SK-N-SH treated with all-trans-retinoic acid at 6 μM for 48 hours (cell line): Measurements from ENCODE around the gene CADM2.

Experiments
- ATAC-seq: fragments of 200-7000 bp; cut with Tn5 transposase; 3 replicates; pipeline ENCODE4 v1.9.1; 2020; ENCODE audit warnings: mild to moderate bottlenecking, moderate library complexity
- ARNTL ChIP-seq: fragments of 450-650 bp; formaldehyde crosslinking; IDR thresholded peaks from 2 replicates; pipeline ENCODE4 v1.5.0; 2020; ENCODE audit warnings: low read depth, mild to moderate bottlenecking, moderate library complexity, borderline replicate concordance
- BACH2 ChIP-seq: fragments of 250-450 bp; sonication (Bioruptor Pico); IDR thresholded peaks from 2 replicates; pipeline ENCODE4 v1.9.0; 2021; ENCODE audit warnings: mild to moderate bottlenecking, borderline replicate concordance
- CSDC2 ChIP-seq: fragments of 250-450 bp; sonication (Bioruptor Pico); IDR thresholded peaks from 2 replicates; pipeline ENCODE4 v1.5.0; 2020; ENCODE audit warnings: mild to moderate bottlenecking, moderate library complexity
- ESRRG ChIP-seq: fragments of 250-450 bp; sonication (Bioruptor Pico); IDR thresholded peaks from 2 replicates; pipeline ENCODE4 v1.6.1; 2021; ENCODE audit warnings: mild to moderate bottlenecking
- GLIS3 ChIP-seq: fragments of 250-450 bp; sonication (Bioruptor Pico); IDR thresholded peaks from 2 replicates; pipeline ENCODE4 v1.5.0; 2020; ENCODE audit warnings: mild to moderate bottlenecking, moderate library complexity
- ISL1 ChIP-seq: fragments of 250-450 bp; sonication (Bioruptor Pico); IDR thresholded peaks from 2 replicates; pipeline ENCODE4 v2.1.2; 2022; ENCODE audit warnings: mild to moderate bottlenecking, moderate library complexity
- OSR1 ChIP-seq: fragments of 250-450 bp; sonication (Bioruptor Pico); IDR thresholded peaks from 2 replicates; pipeline ENCODE4 v1.8.0; 2022; ENCODE audit warnings: moderate library complexity, mild to moderate bottlenecking, inconsistent platforms
- PATZ1 ChIP-seq: fragments of 250-450 bp; sonication (Bioruptor Pico); IDR thresholded peaks from 2 replicates; pipeline ENCODE4 v1.8.0; 2020; ENCODE audit warnings: mild to moderate bottlenecking, moderate library complexity, borderline replicate concordance
- PPARA ChIP-seq: fragments of 250-450 bp; sonication (Bioruptor Pico); IDR thresholded peaks from 2 replicates; pipeline ENCODE4 v1.5.0; 2020; ENCODE audit warnings: mild to moderate bottlenecking, borderline replicate concordance
- RARB ChIP-seq: fragments of 250-450 bp; sonication (Bioruptor Pico); IDR thresholded peaks from 2 replicates; pipeline ENCODE4 v1.8.0; 2021; ENCODE audit warnings: mild to moderate bottlenecking, moderate library complexity
- SNAI2 ChIP-seq: fragments of 250-450 bp; sonication (Bioruptor Pico); IDR thresholded peaks from 2 replicates; pipeline ENCODE4 v1.5.0; 2020; ENCODE audit warnings: mild to moderate bottlenecking, moderate library complexity
- TCF4 ChIP-seq: fragments of 250-450 bp; sonication (Bioruptor Pico); IDR thresholded peaks from 2 replicates; pipeline ENCODE4 v1.8.0; 2021; ENCODE audit warnings: mild to moderate bottlenecking, moderate library complexity, borderline replicate concordance
- TOX ChIP-seq: fragments of 250-450 bp; sonication (Bioruptor Pico); IDR thresholded peaks from 2 replicates; pipeline ENCODE4 v1.8.0; 2021; ENCODE audit warnings: mild to moderate bottlenecking, moderate library complexity, borderline replicate concordance
- TSHZ2 ChIP-seq: fragments of 250-450 bp; sonication (Bioruptor Pico); IDR thresholded peaks from 2 replicates; pipeline ENCODE4 v1.5.0; 2020; ENCODE audit warnings: mild to moderate bottlenecking, moderate library complexity
- ZC3H10 ChIP-seq: fragments of 250-450 bp; sonication (Bioruptor Pico); IDR thresholded peaks from 2 replicates; pipeline ENCODE4 v1.5.1; 2021; ENCODE audit warnings: mild to moderate bottlenecking, moderate library complexity
- ZFP3 ChIP-seq: fragments of 250-450 bp; sonication (Bioruptor Pico); IDR thresholded peaks from 2 replicates; pipeline ENCODE4 v1.5.0; 2020; ENCODE audit warnings: mild to moderate bottlenecking, moderate library complexity
- ZFP30 ChIP-seq: fragments of 450-650 bp; formaldehyde crosslinking; IDR thresholded peaks from 2 replicates; pipeline ENCODE4 v1.5.0; 2022; ENCODE audit warnings: mild to moderate bottlenecking, moderate library complexity
- ZNF70 ChIP-seq: fragments of 450-650 bp; formaldehyde crosslinking; IDR thresholded peaks from 2 replicates; pipeline ENCODE4 v1.5.0; 2020; ENCODE audit warnings: mild to moderate bottlenecking, moderate library complexity
- ZNF8 ChIP-seq: fragments of 450-650 bp; formaldehyde crosslinking; IDR thresholded peaks from 2 replicates; pipeline ENCODE4 v1.5.0; 2020; ENCODE audit warnings: mild to moderate bottlenecking, moderate library complexity
- TF ChIP-seq, protein P1 (sequence below): fragments of 250-450 bp; sonication (Bioruptor Pico); IDR thresholded peaks from 2 replicates; pipeline ENCODE4 v1.5.1; 2020; ENCODE audit warnings: low read depth, mild to moderate bottlenecking, moderate library complexity
- TF ChIP-seq, protein P2 (sequence below): fragments of 250-450 bp; sonication (Bioruptor Pico); IDR thresholded peaks from 2 replicates; pipeline ENCODE4 v1.8.0; 2021; ENCODE audit warnings: low read depth, mild to moderate bottlenecking, moderate library complexity, borderline replicate concordance
- TF ChIP-seq, protein P3 (sequence below): fragments of 250-450 bp; sonication (Bioruptor Pico); IDR thresholded peaks from 2 replicates; pipeline ENCODE4 v1.5.1; 2021; ENCODE audit warnings: mild to moderate bottlenecking, moderate library complexity

The CADM2 gene

GRCh38 chr3:85474241-85474640 lies 515.5 kb downstream of the CADM2 start:
- no peak for ATAC-seq
- no peak for TF ChIP-seq PPARA (CRISPR knock-in tag)
- no peak for TF ChIP-seq TOX (CRISPR knock-in tag)
- no peak for TF ChIP-seq GLIS3 (CRISPR knock-in tag)
- no peak for TF ChIP-seq ZFP3 (CRISPR knock-in tag)
- no peak for TF ChIP-seq BACH2
- TF ChIP-seq ARNTL (CRISPR knock-in tag), result no peak
- TF ChIP-seq TCF4, result no peak
- TF ChIP-seq RARB (CRISPR knock-in tag), result no peak
- TF ChIP-seq, protein P1, sequence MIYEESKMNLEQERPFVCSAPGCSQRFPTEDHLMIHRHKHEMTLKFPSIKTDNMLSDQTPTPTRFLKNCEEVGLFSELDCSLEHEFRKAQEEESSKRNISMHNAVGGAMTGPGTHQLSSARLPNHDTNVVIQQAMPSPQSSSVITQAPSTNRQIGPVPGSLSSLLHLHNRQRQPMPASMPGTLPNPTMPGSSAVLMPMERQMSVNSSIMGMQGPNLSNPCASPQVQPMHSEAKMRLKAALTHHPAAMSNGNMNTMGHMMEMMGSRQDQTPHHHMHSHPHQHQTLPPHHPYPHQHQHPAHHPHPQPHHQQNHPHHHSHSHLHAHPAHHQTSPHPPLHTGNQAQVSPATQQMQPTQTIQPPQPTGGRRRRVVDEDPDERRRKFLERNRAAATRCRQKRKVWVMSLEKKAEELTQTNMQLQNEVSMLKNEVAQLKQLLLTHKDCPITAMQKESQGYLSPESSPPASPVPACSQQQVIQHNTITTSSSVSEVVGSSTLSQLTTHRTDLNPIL (CRISPR knock-in tag), result no peak
- TF ChIP-seq PATZ1 (CRISPR knock-in tag), result no peak
- TF ChIP-seq OSR1, result no peak

GRCh38 chr3:85475346-85475745 lies 516.6 kb downstream of the CADM2 start:
- ATAC-seq, result no peak
- TF ChIP-seq RARB (CRISPR knock-in tag) (no peak), ZNF8 (CRISPR knock-in tag) (no peak), BACH2 (no peak), ISL1 (peak; percentile 52), ZFP3 (CRISPR knock-in tag) (no peak), SNAI2 (CRISPR knock-in tag) (no peak)
- TF ChIP-seq, protein P2, sequence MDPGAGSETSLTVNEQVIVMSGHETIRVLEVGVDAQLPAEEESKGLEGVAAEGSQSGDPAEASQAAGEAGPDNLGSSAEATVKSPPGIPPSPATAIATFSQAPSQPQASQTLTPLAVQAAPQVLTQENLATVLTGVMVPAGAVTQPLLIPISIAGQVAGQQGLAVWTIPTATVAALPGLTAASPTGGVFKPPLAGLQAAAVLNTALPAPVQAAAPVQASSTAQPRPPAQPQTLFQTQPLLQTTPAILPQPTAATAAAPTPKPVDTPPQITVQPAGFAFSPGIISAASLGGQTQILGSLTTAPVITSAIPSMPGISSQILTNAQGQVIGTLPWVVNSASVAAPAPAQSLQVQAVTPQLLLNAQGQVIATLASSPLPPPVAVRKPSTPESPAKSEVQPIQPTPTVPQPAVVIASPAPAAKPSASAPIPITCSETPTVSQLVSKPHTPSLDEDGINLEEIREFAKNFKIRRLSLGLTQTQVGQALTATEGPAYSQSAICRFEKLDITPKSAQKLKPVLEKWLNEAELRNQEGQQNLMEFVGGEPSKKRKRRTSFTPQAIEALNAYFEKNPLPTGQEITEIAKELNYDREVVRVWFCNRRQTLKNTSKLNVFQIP, result no peak

DNA sequence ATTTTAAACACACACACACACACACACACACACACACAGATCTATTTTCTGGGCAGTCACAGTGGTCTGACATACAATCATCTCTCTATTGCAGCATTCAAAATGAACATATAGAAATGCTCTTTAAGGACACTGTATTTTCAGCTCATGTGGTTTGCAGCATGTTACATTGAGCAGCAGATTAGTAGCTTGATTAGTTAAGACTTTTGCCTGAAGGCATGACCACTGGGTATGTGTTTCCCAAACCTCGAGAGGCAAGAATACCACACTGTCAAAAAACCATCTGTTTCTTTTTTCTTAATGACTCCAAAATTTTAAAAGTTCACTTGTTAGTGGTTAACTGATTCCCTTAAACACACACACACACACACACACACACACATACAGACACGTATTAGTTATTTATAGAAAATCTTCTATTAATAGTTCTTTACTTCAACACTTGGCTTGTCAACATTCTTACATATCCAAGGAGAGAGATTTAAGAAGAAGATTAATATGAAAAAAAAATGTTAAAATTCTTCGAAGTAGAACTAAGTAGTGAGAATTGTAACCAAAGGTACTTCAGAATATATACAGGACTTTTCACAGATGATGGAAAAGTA lies 518.2 kb downstream of the CADM2 start:
- ATAC-seq, result no peak

More for the DNA sequence above, 518.2 kb downstream of the CADM2 start:
- TF ChIP-seq TSHZ2 (CRISPR knock-in tag) (no peak), ESRRG (CRISPR knock-in tag) (no peak), TOX (CRISPR knock-in tag) (no peak), ZNF8 (CRISPR knock-in tag) (no peak), PATZ1 (CRISPR knock-in tag) (no peak), CSDC2 (no peak), BACH2 (no peak), ZC3H10 (CRISPR knock-in tag) (no peak), ZFP30 (CRISPR knock-in tag) (no peak), RARB (CRISPR knock-in tag) (no peak), ZFP3 (CRISPR knock-in tag) (no peak), GLIS3 (CRISPR knock-in tag) (no peak), PPARA (CRISPR knock-in tag) (no peak), TCF4 (no peak), SNAI2 (CRISPR knock-in tag) (no peak), ZNF70 (CRISPR knock-in tag) (no peak), ISL1 (no peak), ARNTL (CRISPR knock-in tag) (no peak)
- TF ChIP-seq, protein P3, sequence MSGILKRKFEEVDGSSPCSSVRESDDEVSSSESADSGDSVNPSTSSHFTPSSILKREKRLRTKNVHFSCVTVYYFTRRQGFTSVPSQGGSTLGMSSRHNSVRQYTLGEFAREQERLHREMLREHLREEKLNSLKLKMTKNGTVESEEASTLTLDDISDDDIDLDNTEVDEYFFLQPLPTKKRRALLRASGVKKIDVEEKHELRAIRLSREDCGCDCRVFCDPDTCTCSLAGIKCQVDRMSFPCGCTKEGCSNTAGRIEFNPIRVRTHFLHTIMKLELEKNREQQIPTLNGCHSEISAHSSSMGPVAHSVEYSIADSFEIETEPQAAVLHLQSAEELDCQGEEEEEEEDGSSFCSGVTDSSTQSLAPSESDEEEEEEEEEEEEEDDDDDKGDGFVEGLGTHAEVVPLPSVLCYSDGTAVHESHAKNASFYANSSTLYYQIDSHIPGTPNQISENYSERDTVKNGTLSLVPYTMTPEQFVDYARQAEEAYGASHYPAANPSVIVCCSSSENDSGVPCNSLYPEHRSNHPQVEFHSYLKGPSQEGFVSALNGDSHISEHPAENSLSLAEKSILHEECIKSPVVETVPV (CRISPR knock-in tag), result no peak
- TF ChIP-seq, protein P2, result no peak
